ENCODE data around the gene TINAGL1.
A peak's percentile ranks its signal among the peaks of the same experiment; 100 is the strongest.
"Not testable (repeated sequence)": the region's sequence is repeated elsewhere in the genome, so short reads cannot be mapped to it uniquely, and the experiment has no call there.

The TINAGL1 gene

DNA sequence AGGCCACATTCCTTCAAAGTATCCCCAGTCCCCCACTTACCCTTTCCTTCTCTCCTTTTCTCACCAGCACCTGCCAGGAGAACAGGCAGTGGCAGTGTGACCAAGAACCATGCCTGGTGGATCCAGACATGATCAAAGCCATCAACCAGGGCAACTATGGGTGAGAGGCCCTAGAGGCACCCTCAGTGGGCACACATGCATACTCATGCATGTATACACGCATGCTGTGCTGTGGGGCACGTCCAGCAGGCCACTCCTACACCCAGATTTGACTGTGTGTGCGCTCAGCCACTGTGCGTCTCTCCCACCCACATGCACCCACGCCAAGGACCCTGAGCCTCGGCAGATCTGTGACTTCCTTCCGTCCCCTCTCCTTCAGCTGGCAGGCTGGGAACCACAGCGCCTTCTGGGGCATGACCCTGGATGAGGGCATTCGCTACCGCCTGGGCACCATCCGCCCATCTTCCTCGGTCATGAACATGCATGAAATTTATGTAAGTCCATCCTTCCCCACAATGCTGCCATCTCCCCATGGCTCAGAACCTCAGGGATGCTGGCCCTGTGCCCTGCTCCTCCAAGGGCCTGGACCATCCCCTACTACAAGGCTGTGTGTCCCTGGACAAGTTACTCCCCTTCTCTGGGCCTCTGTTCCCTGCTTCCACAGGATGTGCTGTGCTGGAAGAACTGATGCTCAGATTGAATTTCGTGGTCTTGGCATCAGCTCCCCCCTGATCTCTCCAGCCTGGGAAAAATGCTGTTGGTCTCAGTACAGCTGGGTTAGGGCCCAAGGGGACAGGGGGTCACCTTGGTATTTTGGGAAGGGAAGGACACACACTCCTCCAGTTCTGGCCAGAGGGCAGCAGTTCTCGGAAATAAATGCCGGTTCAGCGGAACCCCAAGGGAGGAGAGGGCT lies 7.0 kb downstream of the TINAGL1 start:
- DNase-seq (ENCODE audit: low spot score) = no peak

DNA sequence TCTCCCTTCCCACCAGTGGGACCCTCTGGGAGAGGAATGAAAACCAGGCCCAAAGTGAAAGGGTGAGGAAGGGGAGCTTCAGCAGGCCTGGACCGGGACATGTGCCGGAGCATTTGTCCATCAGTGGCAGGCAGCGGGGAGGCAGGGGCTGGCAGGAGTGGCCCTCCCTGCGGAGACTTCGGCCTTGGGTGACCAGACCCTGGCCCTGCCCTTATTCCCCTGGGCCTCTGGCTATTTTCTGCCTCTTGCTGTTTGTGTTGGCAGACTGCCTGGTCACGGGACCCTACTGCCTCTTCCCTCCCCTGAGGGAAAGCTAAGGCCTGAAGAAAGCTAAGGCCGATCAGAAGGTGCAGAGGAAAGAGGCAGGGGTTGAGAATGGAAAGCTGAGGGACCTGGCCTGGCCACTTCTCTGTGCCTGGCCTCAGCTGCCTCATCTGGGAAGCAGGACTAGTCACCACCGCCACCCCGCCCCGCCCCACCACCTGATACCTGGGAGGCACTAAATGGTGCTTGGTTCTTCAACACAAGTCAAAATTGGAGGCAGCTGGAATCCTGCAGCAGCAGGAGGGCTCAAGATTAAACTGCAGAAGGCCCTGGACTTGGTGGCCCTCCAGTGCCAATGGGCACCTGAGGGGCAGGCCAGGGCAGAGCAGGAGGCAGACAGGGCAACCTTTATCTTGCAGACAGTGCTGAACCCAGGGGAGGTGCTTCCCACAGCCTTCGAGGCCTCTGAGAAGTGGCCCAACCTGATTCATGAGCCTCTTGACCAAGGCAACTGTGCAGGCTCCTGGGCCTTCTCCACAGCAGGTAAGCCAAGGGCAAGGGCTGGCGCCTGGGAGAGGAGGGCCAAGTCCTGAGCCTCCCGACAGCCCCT lies 7.9 kb downstream of the TINAGL1 start:
- no peak for DNase-seq (ENCODE audit: low spot score)

DNA sequence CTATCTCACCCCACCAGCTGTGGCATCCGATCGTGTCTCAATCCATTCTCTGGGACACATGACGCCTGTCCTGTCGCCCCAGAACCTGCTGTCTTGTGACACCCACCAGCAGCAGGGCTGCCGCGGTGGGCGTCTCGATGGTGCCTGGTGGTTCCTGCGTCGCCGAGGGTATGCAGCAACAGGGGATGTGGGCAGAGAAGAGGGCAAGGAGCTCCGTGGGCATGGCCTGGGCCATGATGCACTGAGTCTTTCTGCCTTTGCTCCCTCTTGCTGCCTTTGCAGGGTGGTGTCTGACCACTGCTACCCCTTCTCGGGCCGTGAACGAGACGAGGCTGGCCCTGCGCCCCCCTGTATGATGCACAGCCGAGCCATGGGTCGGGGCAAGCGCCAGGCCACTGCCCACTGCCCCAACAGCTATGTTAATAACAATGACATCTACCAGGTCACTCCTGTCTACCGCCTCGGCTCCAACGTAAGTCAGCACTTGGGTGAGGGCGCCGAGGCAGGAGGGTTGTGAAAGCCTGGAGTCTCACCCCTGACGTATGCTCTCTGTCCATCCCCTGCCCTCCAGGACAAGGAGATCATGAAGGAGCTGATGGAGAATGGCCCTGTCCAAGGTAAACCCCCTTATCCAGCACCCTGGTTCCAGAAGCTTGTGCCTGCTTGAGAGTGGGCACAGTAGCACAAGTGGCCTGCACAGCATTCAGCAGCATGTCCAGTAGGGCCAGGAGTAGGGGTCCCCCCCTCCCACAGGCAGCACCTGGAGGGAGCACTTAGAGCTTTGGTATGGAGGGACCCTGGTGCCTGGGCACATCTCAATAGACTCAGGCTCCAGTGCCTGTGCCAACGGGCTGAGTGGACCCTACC lies 8.8 kb downstream of the TINAGL1 start:
- no peak for DNase-seq (ENCODE audit: low spot score)

DNA sequence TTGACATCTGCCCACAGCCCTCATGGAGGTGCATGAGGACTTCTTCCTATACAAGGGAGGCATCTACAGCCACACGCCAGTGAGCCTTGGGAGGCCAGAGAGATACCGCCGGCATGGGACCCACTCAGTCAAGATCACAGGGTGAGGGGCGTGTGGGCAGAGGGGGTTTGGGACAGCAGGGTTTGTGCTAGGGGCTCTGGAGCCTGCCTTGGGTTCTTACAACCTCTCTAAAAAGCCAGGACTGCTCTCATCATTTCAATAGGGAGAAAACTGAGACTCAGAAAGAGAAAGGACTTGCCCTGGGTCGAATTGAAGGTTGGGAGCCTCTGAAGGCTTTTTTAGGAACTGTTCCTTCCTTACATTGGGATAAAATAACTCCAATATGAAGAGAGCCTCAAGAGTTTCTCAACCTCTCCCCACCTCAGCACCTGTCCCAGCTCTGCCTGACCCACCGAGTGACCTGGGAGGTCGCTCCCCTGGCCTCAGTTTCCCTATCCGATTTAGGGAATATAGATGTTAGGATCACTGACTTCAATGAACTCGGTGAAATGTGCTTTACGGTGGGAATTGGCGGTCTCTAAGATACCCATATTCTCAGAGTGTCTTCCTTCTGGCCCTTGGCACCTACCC lies 9.5 kb downstream of the TINAGL1 start:
- no peak for DNase-seq (ENCODE audit: low spot score)

DNA sequence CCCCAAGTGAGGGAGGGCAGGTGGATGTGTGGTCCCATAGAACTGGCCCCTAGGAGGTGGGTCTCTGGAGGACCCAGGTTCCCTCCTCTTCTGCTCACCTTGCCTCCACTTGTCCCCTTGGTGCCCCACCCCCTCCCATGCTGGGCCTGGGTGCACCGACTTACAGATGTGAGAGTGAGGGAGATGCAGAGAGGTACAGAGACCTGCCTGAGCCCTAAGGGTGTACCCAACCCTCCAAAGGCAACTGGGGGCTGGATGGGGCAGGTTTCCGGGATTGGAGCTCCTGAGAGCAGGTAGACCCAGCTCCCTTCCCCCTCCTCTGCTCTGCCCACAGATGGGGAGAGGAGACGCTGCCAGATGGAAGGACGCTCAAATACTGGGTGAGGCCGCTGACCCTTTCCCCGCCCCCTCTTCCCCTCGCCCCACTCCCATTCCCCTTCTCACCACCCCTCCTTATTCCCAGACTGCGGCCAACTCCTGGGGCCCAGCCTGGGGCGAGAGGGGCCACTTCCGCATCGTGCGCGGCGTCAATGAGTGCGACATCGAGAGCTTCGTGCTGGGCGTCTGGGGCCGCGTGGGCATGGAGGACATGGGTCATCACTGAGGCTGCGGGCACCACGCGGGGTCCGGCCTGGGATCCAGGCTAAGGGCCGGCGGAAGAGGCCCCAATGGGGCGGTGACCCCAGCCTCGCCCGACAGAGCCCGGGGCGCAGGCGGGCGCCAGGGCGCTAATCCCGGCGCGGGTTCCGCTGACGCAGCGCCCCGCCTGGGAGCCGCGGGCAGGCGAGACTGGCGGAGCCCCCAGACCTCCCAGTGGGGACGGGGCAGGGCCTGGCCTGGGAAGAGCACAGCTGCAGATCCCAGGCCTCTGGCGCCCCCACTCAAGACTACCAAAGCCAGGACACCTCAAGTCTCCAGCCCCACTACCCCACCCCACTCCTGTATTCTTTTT lies 10.3 kb downstream of the TINAGL1 start:
- no peak for DNase-seq (ENCODE audit: low spot score)

DNA sequence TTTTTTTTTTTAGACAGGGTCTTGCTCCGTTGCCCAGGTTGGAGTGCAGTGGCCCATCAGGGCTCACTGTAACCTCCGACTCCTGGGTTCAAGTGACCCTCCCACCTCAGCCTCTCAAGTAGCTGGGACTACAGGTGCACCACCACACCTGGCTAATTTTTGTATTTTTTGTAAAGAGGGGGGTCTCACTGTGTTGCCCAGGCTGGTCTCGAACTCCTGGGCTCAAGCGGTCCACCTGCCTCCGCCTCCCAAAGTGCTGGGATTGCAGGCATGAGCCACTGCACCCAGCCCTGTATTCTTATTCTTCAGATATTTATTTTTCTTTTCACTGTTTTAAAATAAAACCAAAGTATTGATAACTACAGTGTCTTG lies 11.0 kb downstream of the TINAGL1 start:
- DNase-seq (ENCODE audit: low spot score) = not testable (repeated sequence)

DNA sequence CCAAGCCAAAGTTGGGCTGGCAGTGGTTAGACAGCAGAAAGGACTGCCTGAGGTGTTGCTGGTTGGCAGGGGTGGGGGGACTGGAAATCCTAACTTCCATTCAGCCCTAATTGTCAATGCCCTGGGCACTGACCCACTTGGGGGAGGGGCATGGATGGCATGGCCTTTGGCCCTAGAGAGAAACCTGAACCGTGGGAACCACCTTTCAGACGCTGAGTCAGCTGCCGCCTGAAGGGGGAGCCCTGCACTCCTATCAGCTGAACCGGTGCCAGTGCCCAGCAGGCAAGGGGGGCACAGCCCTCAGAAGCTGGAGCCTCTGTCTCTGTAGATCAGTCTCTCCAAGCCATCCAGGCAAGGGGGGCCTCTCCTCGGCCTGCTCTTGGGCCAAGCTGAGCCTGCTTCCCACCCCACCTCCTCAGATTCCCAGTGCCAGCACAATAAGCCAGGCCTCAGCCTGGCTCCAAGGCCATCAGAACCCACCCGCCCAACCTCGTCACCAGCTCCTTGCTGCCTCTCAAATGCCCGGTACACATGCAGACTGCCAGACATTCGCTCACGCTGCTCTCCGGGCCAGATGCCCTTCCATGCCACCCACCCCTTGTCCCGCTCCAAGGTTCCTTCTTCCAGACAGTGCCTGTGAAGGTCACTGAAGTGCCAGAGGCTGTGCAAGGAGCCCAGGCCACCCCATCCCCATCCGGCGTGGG lies 11.6 kb downstream of the TINAGL1 start:
- peak; percentile 12 for DNase-seq (ENCODE audit: low spot score)

DNA sequence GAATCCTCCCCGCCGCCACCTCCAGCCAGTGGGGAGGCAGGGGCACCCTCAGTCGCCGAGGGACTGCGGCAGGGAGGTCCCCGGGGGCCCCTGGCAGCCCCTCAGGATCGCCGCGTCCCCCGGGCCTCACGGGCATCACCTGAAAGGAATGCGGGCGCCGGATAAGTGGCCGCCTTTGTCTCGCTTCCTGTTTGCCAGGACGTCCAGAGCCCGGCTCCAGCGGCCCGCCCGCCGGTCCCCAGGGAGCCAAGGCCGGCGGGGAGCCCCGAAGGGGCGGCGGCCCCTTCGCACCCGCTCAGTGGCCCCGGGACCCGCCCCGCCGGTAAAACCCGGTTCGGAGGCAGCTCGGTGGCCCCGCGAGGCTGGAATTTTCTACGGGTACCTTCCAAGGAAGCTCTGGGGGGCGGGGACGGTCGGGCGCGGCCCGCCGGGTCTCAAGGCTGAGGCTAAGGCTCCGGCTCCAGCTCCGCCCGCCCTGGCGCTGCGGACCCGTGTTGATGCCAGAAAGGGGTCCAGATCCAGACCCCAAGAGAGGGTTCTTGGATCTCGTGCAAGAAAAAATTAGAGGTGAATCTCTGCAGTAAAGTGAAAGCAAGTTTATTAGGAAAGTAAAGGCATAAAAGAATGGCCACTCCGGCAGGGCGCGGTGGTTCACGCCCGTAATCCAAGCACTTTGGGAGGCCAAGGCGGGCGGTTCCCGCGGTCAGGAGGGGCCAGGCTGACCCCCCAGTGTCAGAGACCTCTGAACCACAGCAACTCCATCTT lies 12.6 kb downstream of the TINAGL1 start:
- DNase-seq (ENCODE audit: low spot score) = no peak

DNA sequence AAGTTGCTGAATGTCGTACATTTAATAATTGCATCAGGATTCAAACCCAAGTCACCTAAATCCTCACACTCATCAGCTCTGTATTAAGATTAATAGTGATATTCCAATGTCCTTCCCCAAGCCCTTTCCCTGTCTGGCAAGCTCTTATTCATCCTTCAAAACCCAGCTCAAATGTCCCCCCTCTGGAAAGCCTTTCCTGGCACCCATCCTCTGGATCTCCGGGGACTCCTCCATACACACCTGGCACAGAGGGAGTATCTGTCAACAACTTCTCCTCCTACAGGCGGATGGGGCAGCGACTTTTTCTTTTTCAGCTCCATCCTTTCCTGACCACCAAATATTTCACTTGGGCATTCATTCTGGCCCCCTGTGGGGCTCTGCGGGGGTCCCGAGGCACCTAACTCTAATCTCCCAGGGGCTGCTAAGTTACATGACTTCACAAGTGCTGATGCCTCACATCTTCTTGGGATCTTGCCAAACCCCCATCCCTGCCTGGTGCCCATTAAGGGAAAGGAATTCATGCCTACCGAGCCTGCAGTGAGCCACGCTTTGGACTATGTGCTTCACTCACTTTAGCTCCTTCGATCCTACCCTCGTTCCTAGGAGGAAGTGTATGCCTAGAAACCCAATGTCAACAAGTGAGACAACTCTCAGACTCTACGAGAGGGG lies 15.2 kb downstream of the TINAGL1 start:
- no peak for DNase-seq (ENCODE audit: low spot score)

DNA sequence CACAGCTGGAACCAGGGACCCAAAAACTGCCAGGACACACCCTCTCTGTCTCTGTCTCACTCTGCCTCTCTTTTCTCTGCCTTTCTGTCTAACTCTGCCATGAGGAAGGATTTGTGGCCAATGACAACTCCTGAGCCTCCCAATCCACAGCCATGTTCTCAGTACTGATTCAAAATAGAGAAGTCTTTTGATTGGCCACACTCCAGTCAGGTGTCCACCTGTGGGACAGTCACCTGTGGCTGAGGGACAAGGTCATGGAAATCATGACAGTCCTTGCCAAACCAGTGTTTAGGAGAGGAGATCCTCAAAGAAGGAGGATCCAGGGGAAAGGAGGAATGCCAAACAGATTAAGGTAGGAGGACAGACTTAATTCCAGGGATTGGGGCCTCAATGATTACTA lies 15.8 kb downstream of the TINAGL1 start:
- no peak for DNase-seq (ENCODE audit: low spot score)

DNA sequence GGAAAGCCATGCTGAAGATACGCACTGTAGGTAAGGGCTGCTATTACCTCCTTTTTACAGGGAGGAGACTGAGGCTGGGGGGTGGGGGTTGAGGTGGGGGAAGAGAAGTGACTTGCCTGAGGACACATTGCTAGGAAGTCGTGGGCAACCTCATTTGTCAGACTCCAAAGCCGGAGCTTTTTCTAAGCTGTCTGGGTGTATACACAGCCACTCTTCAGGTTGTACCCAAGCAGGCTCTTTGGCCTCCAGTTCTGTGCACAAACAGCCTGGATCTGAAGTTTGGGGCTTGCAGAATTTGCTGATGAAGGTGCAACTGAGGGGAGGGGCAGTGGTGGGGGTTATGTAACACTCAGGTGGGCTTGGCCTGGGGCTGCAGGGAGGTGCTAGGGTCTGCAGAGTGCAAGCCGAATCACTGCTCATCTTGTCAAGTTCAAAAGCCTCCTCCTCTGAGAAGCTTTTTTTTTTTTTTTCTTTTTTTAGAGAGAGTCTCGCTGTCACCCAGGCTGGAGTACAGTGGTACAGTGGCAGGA lies 16.9 kb downstream of the TINAGL1 start:
- DNase-seq (ENCODE audit: low spot score) = no peak

DNA sequence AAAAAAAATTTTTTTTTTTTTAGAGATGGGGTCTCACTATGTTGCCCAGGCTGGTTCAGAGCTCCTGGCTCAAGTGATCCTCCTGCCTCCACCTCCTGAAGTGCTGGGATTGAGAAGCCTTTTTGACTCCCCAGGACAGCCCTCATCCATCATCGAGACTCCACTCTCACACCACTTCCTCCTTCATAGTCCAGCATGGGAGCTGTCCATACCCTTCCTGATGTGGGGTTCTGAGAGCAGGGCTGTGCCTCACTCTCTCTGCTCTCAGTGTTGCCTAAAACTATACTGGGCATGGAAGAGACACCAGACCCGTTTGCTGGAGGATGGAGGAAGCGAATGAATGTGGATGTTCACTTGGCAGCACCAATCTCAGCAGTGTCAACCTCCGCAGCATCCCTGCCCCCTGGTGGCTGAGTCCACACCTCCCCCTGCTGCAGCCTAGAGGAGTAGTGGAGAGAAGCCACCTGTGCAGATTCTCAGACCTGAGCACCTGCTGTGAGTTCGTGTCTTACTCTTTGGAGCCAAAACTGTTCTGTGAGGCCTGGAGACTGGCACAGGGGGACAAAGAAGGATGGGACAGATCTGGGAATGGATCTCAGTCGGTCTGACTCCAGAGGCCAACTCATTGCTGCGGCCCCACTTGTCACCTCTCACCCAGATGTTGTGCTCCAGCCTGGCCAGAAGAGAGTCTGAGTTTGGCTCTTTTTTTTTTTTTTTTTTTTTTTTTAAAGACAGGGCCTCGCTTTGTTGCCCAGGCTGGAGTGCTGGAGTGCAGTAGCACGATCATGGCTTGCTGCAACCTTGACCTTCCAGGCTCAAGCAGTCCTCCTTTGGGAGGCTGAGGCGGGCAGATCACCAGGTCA lies 17.7 kb downstream of the TINAGL1 start:
- DNase-seq (ENCODE audit: low spot score) = peak; percentile 47

DNA sequence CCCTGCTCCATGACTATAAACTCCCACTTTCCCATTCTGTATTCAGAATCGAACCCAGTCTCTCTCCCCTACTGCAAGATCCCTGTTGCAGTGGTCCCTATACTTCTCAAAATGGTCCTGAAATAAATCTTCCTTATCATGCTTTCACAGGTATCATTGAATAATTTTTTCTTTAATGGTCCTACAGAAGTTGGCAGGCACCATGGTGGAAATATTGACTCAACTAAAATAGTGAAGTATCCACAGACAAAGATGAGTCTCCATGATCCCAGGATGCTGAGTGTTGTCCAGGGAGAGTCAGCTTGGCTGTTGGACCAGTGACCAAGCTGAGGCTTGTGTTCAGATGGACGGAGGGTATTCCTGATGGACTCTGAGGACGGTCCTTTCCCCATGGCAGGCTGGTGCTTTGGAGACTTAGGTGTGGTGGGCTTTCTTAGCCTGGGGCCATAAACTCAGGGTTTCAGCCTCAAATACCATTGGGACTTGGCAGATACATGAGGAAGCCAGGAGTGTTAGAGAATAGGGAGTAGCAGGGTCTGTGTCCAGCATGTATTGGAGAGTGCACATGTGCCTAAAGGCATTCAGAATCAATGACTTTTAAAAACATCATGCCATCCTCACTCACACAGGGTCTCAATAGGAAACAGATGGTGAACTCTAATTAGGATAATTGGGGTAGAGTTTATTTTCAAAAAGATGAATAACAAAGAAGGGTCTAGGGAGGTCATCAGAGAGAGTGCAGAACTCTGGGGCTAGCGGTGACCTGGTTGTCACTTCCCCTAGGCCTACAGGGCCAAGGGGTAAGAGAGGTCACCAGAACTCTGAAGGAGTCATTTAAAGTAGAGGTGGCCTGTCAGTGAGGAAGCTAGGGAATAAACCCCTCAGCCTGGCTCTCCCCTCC lies 19.8 kb downstream of the TINAGL1 start:
- DNase-seq (ENCODE audit: low spot score) = no peak

DNA sequence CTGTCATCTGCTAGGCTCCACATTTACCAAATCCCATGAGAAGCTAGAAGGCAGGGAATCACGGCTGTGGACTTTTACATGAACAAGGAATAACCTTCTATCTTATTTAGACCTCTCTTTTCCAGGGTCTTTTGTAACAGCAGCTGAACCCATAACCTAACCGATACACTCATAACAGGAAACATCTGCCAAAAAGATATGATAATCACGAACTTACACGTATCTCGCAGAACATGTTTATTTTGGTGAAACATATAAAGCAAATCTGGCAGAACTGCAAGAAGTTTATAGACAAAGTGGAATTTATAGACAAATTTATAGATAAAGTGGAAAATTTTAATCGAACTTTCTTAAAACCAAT lies 20.4 kb downstream of the TINAGL1 start:
- no peak for DNase-seq (ENCODE audit: low spot score)

DNA sequence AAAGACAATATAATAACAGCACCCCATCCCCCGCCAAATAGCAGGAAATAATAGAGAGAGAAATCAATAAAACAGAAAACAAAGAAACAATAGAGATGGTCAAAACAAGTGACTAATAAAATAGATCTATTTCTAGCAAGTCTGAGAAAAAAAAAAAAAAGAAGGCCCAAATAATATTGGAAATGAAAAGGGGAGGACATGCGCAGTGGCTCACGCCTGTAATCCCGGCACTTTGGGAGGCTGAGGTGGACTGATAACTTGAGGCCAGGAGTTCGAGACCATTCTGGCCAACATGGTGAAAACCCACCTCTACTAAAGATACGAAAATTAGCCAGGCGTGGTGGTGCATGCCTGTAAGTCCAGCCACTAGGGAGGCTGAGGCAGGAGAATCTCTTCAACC lies 22.7 kb downstream of the TINAGL1 start:
- no peak for DNase-seq (ENCODE audit: low spot score)

DNA sequence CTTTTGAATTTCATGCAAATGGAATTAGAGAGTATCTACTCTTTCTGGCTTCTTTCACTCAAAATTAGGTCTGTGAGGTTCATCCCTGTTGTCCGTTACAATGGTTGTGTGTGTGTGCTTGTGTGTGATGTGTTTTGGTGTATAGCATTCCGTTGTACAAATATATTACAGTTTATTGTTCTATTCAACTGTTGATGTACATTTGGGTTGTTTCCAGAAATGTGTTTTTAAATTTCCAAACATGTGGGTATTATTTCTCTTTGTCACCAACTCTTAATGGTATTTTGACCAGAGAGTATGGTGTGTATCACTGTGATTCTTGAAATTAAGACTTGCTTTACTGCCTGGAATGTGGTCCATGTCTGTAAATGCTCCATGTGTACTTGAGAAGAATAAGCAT lies 24.3 kb downstream of the TINAGL1 start:
- DNase-seq (ENCODE audit: low spot score) = no peak
